ENCODE data around the gene CDKN1C.

- TF ChIP-seq, protein P1, sequence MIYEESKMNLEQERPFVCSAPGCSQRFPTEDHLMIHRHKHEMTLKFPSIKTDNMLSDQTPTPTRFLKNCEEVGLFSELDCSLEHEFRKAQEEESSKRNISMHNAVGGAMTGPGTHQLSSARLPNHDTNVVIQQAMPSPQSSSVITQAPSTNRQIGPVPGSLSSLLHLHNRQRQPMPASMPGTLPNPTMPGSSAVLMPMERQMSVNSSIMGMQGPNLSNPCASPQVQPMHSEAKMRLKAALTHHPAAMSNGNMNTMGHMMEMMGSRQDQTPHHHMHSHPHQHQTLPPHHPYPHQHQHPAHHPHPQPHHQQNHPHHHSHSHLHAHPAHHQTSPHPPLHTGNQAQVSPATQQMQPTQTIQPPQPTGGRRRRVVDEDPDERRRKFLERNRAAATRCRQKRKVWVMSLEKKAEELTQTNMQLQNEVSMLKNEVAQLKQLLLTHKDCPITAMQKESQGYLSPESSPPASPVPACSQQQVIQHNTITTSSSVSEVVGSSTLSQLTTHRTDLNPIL (CRISPR knock-in tag; IDR thresholded peaks at IDR 0.05; ENCODE audit: low read depth): no peak
- TF ChIP-seq ZFP3 (CRISPR knock-in tag; IDR thresholded peaks at IDR 0.05): no peak
- TF ChIP-seq TCF4 (CRISPR knock-in tag; IDR thresholded peaks at IDR 0.05; ENCODE audit: borderline replicate concordance): no peak
- no peak for TF ChIP-seq TSHZ2 (CRISPR knock-in tag; IDR thresholded peaks at IDR 0.05)
- no peak for TF ChIP-seq ARNTL (CRISPR knock-in tag; IDR thresholded peaks at IDR 0.05; ENCODE audit: borderline replicate concordance, low read depth)
- TF ChIP-seq ZNF565 (CRISPR knock-in tag; conservative IDR thresholded peaks at IDR 0.05; ENCODE audit: low read depth): no peak
- no peak for TF ChIP-seq ESRRG (CRISPR knock-in tag; IDR thresholded peaks at IDR 0.05)
Observed at GRCh38 chr11:2928605-2929530, 43.3 kb upstream of the CDKN1C start, which contains the start of gene PHLDA2.
